ELF-1 (cell line): ENCODE data around the gene IL10.
"Not testable (repeated sequence)": the region's sequence is repeated elsewhere in the genome, so short reads cannot be mapped to it uniquely, and the experiment has no call there.

Experiments used
- DNase-seq: peaks from one replicate; pipeline ENCODE4 v3.0.0-alpha.2; 2016; ENCODE audit warnings: low read depth, low spot score

Gene IL10

GRCh38 chr1:206793620-206794019 is 21.3 kb upstream of the IL10 start:
- DNase-seq, result no peak

GRCh38 chr1:206792939-206793607 is 20.8 kb upstream of the IL10 start:
- DNase-seq, result no peak

- DNase-seq, result no peak
These were observed 18.4 kb upstream of the IL10 start for GRCh38 chr1:206790502-206791250.

DNA sequence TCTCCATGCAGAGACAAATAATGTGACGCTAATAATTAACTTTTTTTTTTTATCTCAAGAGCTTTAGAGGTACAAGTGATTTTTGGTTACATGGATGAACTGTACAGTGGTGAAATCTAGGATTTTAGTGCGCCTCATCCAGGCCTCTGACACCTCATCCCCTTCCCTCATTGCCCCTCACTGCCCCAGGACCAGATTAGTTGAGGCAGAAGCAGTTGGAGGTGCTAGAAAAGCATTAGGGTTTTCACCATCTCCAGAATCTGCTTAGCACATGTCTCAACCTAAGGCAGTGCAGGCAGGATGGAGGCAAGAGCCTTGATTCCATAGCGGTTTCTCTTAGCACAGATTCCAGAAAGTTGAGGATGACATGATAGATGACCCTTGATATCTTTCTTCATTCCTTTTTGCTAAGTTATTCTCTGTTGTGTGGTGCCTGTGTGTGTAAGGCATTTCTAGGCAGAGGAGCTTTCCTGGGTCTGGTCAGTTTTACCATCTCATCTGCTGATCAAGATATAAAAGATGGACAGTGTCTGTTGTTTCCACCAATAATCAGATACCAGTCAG is 16.3 kb upstream of the IL10 start:
- no peak for DNase-seq

GRCh38 chr1:206787891-206788290 is 15.6 kb upstream of the IL10 start:
- no peak for DNase-seq

- no peak for DNase-seq
These were observed 14.1 kb upstream of the IL10 start for GRCh38 chr1:206786212-206786886.

GRCh38 chr1:206785182-206785765 is 13.0 kb upstream of the IL10 start:
- no peak for DNase-seq

- no peak for DNase-seq
These were observed 12.2 kb upstream of the IL10 start for GRCh38 chr1:206784471-206784903.

DNA sequence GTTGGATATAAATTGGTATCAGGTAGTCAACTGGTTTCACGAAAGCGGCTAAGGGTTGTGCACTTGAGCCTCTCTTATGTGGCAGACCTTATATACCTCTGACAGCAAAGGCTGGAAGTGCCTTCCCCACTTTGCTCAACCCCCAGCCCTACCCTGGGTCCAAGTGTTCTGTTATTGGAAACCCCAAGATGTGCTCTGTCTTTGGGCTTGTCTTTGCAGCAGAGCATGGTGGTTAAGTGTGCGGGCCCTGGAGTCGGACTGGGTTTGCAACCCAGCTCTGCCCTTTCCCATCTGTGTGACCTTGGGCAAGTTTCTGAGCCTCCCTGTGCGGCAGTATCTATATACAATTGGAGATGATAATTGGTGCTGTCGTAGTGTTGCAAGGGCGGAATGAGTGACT is 11.2 kb upstream of the IL10 start:
- DNase-seq, result no peak

DNA sequence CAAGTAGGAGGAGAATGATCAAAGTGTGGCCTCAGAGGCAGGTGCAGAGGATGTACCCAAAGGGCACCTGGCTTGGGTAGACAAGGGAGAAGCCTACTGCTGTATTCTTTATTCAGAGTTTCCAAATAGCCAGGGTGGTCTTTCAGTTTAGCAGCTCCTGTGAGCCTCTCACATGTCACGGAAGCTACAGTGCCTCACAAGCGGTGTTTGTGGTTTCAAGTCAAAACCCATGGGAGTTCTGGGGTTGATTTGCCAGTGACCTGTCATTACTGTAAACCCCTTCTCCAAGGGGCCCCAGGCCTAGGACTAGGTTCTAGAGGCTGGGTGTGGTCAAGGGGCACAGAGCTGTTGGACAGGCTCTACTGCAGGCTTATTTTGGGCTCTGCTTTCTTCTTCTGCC is 10.2 kb upstream of the IL10 start:
- DNase-seq, result no peak

GRCh38 chr1:206779638-206780037 is 7.3 kb upstream of the IL10 start:
- no peak for DNase-seq

DNA sequence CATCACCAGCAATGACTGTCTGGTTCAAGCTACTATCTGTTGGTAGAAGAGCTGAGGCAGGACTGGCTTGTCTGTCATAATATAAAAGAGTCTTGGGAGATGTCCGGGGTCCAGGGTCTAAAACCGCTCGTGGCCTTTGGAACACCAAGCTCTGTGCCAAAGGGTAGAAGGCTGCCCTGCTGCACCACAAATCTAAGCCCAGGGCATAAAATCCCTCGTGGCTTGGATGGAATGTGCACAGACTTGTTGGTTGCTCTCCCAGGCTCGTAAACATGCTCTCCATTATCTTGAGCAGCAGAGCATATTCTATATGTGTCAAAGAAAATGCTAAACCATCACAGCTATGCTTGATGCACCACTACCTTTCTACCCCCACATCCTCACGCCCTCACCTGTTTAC is 6.6 kb upstream of the IL10 start:
- not testable (repeated sequence) for DNase-seq

DNA sequence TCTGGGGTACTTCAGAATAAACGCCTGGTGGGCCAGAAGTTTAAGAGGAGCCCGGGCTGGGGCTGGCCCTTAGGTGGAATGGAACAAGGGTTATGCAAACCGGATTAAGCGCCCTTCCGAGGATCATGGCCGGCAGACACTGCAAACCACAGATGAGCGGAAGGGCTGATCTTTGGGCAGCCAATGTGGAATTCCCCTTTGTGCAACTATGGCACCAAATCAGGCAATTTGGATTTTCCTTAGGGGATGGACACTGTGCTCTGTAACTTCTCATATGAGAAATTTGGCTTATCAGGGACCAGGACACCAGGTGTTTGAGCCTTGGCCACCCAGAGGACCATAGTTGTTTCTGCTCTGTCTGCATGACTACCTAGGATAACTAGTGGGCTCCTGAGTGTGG is 5.7 kb upstream of the IL10 start:
- no peak for DNase-seq

GRCh38 chr1:206776229-206776628 is 3.9 kb upstream of the IL10 start:
- DNase-seq, result peak; percentile 37

DNA sequence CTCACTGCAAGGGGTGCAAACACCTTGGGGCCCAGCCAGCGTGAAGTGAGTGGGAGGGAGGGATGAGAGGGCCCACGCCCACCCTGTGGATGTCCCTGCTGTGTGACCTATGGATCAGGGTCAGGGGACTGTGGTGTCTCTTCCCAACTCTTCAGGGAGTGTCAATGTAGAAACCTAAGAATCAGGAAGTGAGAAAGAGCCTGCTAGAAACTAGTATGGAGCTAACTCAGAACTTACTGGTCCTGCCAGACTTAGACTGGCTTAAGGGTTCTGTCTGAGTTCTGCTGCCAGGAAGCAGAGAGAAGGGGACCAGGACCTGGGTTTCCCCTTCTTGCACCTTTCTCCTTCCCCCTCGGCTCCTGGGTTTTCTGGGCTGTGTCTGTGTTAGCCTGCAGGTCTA is 1.8 kb upstream of the IL10 start:
- no peak for DNase-seq

- no peak for DNase-seq
These were observed 979 bp downstream of the IL10 start for GRCh38 chr1:206771338-206771692.

DNA sequence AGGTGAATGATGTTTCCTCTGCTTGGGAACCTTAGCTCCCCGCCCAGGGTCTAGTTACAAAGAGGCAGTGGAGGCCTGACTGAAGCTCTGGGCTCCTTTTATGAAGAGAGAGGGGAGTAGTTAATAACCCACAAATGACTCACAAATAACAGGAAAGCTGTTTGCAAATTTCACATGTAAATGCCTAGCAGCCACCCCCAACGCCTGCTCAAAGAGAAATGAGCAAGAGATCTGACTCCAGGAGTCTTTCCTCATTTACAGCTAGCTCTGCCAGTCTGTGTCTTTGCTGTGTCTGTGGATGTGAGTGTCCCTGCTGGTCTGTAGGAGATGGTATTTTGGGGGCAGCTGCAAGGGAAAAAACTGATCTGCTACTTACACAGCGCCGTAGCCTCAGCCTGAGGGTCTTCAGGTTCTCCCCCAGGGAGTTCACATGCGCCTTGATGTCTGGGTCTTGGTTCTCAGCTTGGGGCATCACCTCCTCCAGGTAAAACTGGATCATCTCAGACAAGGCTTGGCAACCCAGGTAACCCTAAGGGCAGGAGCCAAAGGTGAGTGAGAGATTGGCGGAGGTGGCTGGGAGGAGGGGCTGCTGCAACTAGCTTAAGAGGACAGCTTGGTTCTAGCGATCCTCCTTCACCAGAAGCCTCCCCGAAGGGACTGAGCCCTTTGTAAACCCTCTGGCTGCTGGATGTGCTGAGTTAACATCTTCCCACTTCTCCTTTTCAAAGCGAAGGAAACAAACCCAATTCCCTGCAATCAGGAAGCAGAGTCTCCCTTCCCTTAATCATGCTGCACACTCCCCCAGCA is 1.6 kb downstream of the IL10 start, which contains the start of gene IL19:
Gene IL19 (plus strand): TSS at position 243 of the 807 bp plus-strand sequence. CDS start 65,890 bp downstream, outside the sequence.
- peak; percentile 76 for DNase-seq

GRCh38 chr1:206769304-206769731 is 3.0 kb downstream of the IL10 start:
- DNase-seq, result no peak

GRCh38 chr1:206768472-206769303 is 3.6 kb downstream of the IL10 start:
- no peak for DNase-seq

GRCh38 chr1:206766251-206766856 is 5.9 kb downstream of the IL10 start:
- DNase-seq, result peak; percentile 64
